GM12892 (cell line): ENCODE data around the gene LCE3A.

Experiments used
- POLR2A ChIP-seq: IDR thresholded peaks from 2 replicates; pipeline ENCODE4 v1.6.1; 2011; ENCODE audit warnings: low read depth, low read length, control low read depth
- POLR2AphosphoS5 ChIP-seq: IDR thresholded peaks from 2 replicates; pipeline ENCODE4 v1.6.1; 2011; ENCODE audit warnings: low read depth, low read length, control low read depth
- TAF1 ChIP-seq: IDR thresholded peaks from 2 replicates; pipeline ENCODE4 v1.6.1; 2011; ENCODE audit warnings: low read depth, mild to moderate bottlenecking, control low read depth, low read length, borderline replicate concordance

- TF ChIP-seq POLR2AphosphoS5, result no peak
- TF ChIP-seq POLR2A, result no peak
- TF ChIP-seq TAF1, result no peak
Measured at GRCh38 chr1:152622803-152623202, at the start of gene LCE3A.
